Occipital lobe (tissue), 2 donors: ENCODE results near the gene ODAD3. TPM values are rescaled to one million over a fixed set of nuclear protein-coding genes. Genes with fewer than 3 reads are reported as not detected.
"Not testable (repeated sequence)": the region's sequence is repeated elsewhere in the genome, so short reads cannot be mapped to it uniquely, and the experiment has no call there.

Experiments
- DNase-seq: peaks from one replicate; lab custom pipeline; 2025; lab: John Stamatoyannopoulos, UW
- total RNA-seq: library from RNA; depleted of rRNA; stranded (reverse); fragments of >200 nt; gene quantifications from one replicate; pipeline ENCODE4 v1.2.3, GENCODE V29; 2014

ODAD3 gene
- total RNA-seq, 1 donor from 2014 or later: 0.47 TPM

DNA sequence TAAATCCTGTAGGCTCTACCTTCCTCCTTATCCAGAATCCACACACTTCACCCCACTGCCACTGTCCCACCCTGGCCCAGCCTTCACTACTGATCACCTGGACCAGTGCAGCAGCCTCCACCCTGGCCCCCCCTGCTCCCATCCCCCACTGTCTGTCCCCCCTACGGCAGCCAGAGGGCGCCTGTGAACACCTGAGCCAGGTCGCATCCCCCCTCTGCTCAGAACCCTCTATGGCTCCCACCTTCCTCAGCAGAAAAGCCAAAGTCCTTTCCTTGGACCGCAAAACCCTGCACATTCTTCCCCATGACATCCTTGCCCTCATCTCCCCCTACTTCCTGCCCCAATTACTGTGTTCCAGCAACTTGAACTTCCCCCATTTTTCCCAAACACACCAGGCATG lies 25.3 kb upstream of the ODAD3 start:
- DNase-seq: no peak

- DNase-seq: not testable (repeated sequence)
Measured at GRCh38 chr19:11458912-11459311, 24.0 kb upstream of the ODAD3 start.

- no peak for DNase-seq
Measured at GRCh38 chr19:11458236-11458900, 23.4 kb upstream of the ODAD3 start.

- DNase-seq: no peak
Measured at GRCh38 chr19:11457831-11458230, 22.9 kb upstream of the ODAD3 start.

GRCh38 chr19:11457115-11457514 lies 22.2 kb upstream of the ODAD3 start:
- DNase-seq: peak; percentile 70

GRCh38 chr19:11456659-11457058 lies 21.7 kb upstream of the ODAD3 start:
- no peak for DNase-seq

- not testable (repeated sequence) for DNase-seq
Measured at GRCh38 chr19:11455233-11455554, 20.3 kb upstream of the ODAD3 start.

DNA sequence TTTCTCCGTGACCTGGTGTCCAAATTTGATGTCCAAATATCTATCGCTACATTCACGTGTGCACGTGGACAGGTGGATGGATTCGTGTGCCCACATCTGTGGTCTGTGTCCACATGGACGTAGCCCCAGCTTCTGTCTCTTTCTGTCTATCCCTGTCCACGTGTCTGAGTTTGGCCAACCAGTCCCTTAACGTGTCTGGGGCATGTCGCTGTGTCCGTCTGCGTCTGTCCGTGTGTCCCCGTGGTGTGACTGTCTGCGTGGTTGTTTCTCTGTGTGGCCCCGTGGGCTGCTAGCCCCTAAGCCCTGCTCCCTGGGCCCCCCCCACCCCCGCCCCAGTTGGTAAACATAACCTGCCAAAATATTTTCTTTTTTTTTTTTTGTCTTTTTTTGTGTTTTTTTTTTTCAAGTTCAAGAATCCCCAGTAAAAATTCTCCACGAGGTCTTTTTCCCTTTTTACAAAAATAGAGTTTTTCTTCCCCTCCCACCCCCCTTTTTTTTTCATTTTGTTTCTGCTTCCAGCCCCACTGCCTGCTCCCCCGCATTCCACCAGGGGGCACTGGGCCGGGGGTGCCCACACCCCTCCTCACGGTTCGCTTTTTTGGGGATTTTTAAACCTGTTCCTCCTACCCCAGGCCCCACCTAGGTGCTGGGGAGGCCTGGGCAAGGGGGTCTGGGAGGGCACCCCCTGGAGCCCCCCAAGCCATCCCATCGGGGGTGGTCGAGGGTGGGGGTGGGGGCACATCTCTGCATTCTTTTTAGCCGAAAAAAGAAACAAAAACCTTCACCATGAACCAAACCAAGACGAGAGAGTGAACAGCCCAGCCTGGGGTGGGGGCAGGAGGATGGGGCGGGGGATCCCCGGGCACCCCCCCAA lies 18.8 kb upstream of the ODAD3 start:
- DNase-seq: no peak

GRCh38 chr19:11452620-11453310 lies 17.8 kb upstream of the ODAD3 start:
- no peak for DNase-seq

GRCh38 chr19:11451871-11452619 lies 17.1 kb upstream of the ODAD3 start:
- DNase-seq: no peak

GRCh38 chr19:11451327-11451870 lies 16.5 kb upstream of the ODAD3 start:
- DNase-seq: no peak

DNA sequence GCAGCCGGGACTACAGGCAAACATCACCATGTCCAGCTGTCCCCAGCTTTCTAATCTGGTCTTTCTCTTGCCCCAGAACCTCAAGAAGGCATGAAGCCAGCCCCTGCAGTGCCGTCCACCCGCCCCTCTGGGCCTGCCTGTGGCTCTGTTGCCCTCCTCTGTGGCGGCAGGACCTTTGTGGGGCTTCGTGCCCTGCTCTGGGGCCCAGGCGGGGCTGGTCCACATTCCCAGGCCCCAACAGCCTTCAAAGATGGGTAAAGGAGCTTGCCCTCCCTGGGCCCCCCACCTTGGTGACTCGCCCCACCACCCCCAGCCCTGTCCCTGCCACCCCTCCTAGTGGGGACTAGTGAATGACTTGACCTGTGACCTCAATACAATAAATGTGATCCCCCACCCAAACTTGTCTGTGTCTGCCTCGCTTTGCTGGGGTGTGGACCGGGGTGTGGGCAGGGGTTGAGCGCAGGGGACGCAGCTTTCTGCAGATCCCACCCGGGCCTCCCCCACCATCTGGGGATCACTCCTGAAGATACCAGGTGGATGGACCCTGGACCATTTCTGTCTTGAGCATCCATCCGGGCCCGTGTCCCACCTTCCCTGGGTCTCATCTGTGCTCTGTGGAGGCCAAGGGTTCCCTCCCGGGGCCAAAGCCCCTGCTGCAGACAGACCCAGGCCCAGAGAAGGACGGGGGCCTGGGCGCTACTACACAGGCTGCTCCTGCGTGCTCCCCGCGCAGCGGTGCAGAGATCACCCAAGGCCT lies 15.8 kb upstream of the ODAD3 start:
- DNase-seq: no peak

DNA sequence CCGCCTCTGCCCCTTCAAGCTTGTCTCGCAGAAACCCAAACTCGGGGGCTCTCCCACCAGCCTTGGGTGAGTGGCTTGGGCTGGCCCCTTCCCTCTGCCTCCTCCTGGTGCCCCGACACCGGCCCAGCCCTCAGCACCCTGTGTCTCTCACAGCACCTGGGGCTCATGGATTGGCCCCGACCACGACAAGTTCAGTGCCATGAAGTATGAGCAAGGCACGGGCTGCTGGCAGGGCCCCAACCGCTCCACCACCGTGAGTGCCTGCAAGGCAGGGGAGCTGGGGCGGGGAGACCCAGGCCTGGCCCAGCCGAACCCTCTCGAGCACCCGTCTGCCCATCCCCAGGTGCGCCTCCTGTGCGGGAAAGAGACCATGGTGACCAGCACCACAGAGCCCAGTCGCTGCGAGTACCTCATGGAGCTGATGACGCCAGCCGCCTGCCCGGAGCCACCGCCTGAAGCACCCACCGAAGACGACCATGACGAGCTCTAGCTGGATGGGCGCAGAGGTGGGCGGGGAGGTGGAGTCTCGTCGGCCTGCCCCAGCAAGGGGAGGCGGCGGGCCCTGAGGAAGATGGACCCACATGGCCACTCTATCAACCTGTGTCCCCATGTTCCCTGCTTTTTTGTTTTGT lies 14.1 kb upstream of the ODAD3 start:
- DNase-seq: no peak

- no peak for DNase-seq
Measured at GRCh38 chr19:11448410-11448809, 13.5 kb upstream of the ODAD3 start.

- DNase-seq: no peak
Measured at GRCh38 chr19:11447347-11448262, 12.7 kb upstream of the ODAD3 start.

DNA sequence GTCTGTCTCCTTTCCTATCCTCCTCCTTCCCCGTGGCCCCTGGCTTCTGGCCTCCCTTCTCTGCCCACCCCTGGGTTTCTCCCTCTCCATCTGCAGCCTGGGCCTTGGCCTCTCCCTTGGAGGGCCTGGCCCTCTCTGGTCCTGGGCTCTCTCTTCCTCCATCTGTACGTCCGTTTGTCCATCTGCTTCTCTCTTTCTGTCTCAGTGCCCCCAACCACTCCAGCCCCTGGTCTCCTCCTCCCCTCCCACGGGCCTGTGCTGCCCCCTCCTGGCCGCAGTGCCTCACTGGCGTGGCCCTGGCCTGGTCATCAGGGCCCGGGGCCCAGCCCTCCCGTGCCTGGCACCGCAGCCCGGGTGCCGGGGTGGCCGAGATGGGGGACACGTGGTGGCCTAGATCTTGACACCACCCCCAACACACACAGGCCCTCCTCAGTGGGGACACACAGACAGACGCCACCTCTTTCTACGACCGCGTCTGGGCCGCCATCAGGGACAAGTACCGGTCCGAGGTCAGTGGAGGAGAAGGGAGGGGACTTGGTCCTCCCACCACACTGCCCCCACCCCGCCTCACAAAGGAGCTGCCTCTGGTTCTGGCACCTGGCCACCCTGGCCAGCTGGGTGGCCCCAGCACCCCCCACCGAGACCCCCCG lies 11.9 kb upstream of the ODAD3 start:
- peak; percentile 48 for DNase-seq

- no peak for DNase-seq
Measured at GRCh38 chr19:11446271-11446651, 11.3 kb upstream of the ODAD3 start.

DNA sequence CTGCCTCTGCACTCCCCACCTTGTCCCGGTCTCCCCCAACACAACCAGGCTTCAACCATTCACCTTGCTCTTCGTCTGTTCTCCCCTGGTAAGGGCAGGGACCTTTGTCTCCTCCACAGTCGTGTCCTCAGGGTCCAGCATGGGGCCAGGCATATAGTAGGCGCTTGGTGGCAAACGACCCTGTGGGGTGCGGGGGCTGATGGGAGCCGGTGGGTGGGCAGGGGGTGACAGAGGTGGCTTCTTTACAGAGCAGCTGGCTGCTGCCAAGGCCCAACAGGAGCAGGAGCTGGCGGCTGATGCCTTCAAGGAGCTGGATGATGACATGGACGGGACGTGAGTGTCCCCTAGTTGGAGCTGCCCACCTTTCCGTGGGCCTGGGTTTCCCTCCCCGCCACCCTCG lies 10.2 kb upstream of the ODAD3 start:
- DNase-seq: no peak

- DNase-seq: no peak
Measured at GRCh38 chr19:11444059-11444458, 9.1 kb upstream of the ODAD3 start.
